ENCODE results near the gene UNC93A. TPM values are rescaled to one million over a fixed set of nuclear protein-coding genes. Genes with fewer than 3 reads are reported as not detected.

The UNC93A gene
- total and polyA plus RNA-seq, 9 donors = 0.39 to 2.8 TPM; not detected in 7

DNA sequence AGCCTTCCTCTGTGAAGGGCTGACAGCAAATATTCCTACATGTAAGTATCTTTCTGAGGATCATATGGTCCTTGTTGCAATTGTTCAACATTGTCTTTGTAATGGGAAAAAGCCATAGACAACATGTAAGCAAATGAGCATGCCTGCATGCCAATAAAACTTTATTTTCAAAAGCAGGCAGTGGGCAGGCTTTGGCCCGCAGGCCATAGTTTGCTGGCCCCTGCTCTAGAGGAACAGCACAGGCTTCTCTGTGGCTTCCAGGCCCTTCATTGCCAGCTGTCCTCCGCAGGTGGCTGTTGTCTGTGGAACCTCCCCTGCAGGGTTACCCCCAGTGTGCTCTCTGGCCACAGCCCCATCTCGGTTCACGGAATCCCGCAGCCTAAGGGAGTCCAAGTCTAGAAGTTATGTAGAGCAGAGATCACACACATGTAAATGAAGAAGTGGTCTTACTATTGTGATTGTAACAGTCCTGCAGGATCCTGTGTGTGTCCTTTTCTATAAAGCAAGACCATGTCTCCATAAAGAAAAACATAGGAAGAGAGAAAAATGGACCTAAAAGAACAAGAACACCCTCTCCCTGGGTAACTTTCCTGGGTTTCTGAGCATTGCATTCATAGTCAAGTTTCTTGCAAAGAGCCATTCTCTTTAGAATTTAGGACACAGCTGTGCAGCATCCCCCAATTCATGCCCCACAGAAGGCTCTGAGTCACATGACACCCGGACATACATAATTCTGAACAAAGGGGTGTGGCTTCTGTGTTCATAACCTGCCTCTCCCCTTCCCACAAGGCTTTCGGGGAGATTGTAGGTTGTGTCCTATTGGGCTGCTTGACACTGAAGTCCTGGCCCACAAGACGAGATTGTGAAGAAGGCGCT, 10.0 kb downstream of the UNC93A start:
- H3K27me3 ChIP-seq (ENCODE audit: control insufficient read depth, insufficient read depth, low read length) = no peaks in the 10 kb centered on the region
- 81% methylated on average over 2 of the region's 9 CpGs for WGBS (ENCODE audit: insufficient coverage)
- no peaks in the 10 kb centered on the region for H3K9me3 ChIP-seq (replicated peaks; ENCODE audit: control insufficient read depth, low read depth, low read length)
- H3K4me1 ChIP-seq (ENCODE audit: control insufficient read depth, insufficient read depth, low read length) = no peaks in the 10 kb centered on the region
- DNase-seq = no peak
- H3K36me3 ChIP-seq (ENCODE audit: control insufficient read depth, insufficient read depth, low read length) = no peaks in the 10 kb centered on the region
- no peak overlapping the region for H3K4me3 ChIP-seq (ENCODE audit: low read length)
- H3K27ac ChIP-seq (ENCODE audit: low read length) = no peak overlapping the region

- H3K4me1 ChIP-seq (ENCODE audit: control insufficient read depth, insufficient read depth, low read length) = no peaks in the 10 kb centered on the region
- no peaks in the 10 kb centered on the region for H3K9me3 ChIP-seq (replicated peaks; ENCODE audit: control insufficient read depth, low read depth, low read length)
- H3K27ac ChIP-seq (ENCODE audit: low read length) = no peak overlapping the region
- H3K4me3 ChIP-seq (ENCODE audit: low read length) = no peak overlapping the region
- no peak for DNase-seq
- H3K27me3 ChIP-seq (ENCODE audit: control insufficient read depth, insufficient read depth, low read length) = no peaks in the 10 kb centered on the region
- no peaks in the 10 kb centered on the region for H3K36me3 ChIP-seq (ENCODE audit: control insufficient read depth, insufficient read depth, low read length)
- WGBS (ENCODE audit: insufficient coverage) = 84% methylated on average over 6 of the region's 9 CpGs
Measured at GRCh38 chr6:167302074-167302473, 11.0 kb downstream of the UNC93A start.

DNA sequence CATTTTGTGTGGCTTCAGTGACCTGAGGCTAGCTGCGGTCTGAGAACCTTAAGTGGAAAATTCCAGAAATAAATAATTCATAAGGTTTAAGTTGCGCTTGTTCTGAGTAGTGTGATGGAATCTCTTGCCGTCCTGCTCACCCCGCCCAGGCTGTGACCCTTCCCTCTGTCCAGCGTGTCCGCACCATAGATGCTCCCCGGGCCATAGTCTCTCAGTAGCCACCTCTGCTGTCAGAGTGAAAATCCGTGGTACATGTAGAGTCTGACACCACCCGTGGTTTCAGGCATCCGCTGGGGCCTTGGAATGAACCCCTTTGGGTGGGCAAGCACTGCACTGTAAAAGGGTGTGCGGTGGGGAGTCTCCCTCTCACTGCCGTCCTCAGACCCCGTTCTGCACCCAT, 11.7 kb downstream of the UNC93A start:
- H3K4me1 ChIP-seq (ENCODE audit: control insufficient read depth, insufficient read depth, low read length) = no peaks in the 10 kb centered on the region
- H3K9me3 ChIP-seq (replicated peaks; ENCODE audit: control insufficient read depth, low read depth, low read length) = no peaks in the 10 kb centered on the region
- H3K36me3 ChIP-seq (ENCODE audit: control insufficient read depth, insufficient read depth, low read length) = no peaks in the 10 kb centered on the region
- H3K4me3 ChIP-seq (ENCODE audit: low read length) = no peak overlapping the region
- DNase-seq = no peak
- H3K27ac ChIP-seq (ENCODE audit: low read length) = no peak overlapping the region
- 74% methylated on average over 6 of the region's 13 CpGs for WGBS (ENCODE audit: insufficient coverage)
- H3K27me3 ChIP-seq (ENCODE audit: control insufficient read depth, insufficient read depth, low read length) = no peaks in the 10 kb centered on the region

DNA sequence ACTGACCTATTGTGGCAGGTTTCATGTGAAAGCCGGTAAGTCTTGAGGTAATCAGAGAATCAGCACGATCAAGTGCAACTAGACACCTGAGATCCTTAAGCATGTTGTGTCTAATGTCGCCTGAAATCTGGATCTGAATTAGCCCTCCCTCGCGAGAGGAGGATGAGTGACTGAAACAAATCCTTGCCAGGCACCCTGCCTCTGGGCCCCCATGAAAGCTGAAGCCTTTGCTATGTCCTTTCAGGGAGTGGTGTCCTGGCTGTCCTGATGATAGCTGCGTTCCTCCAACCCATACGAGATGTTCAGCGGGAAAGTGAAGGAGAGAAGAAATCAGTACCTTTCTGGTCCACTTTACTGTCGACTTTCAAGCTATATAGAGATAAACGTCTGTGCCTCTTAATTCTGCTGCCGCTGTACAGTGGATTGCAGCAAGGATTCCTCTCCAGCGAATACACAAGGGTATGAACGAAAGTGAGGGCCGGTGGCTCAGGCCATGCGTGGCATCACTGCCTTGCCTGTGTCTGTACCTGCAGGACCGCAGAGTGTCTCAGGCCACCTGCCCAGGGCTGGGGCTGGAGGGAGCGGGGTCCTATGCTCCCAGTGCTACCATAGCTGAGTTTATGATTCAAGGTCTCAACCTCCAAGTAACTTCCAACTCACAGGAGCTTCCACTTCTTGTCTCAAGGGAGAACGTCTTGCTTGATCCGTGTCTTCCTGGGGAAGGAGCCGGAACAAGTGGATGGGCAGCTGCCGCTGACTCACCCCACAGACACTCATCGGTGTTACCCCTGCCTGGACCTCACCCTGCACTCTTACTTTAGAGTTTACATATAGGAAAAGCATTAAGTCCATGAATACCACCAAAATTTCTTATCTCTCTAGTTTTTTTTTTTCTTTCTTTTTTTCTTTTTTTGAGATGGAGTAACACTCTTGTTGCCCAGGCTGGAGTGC, 12.8 kb downstream of the UNC93A start:
- Histone ChIP-seq H3K9me3 (replicated peaks; ENCODE audit: control insufficient read depth, low read depth, low read length) (no peaks in the 10 kb centered on the region), H3K27me3 (ENCODE audit: control insufficient read depth, insufficient read depth, low read length) (no peaks in the 10 kb centered on the region), H3K27ac (ENCODE audit: low read length) (no peak overlapping the region), H3K4me1 (ENCODE audit: control insufficient read depth, insufficient read depth, low read length) (no peaks in the 10 kb centered on the region), H3K4me3 (ENCODE audit: low read length) (no peak overlapping the region), H3K36me3 (ENCODE audit: control insufficient read depth, insufficient read depth, low read length) (no peaks in the 10 kb centered on the region)
- DNase-seq = no peak
- WGBS (ENCODE audit: insufficient coverage) = 78% methylated on average over 19 of the region's 22 CpGs

- Histone ChIP-seq H3K4me3 (ENCODE audit: low read length) (no peak overlapping the region), H3K9me3 (replicated peaks; ENCODE audit: control insufficient read depth, low read depth, low read length) (no peaks in the 10 kb centered on the region), H3K36me3 (ENCODE audit: control insufficient read depth, insufficient read depth, low read length) (no peaks in the 10 kb centered on the region), H3K4me1 (ENCODE audit: control insufficient read depth, insufficient read depth, low read length) (no peaks in the 10 kb centered on the region), H3K27me3 (ENCODE audit: control insufficient read depth, insufficient read depth, low read length) (no peaks in the 10 kb centered on the region), H3K27ac (ENCODE audit: low read length) (no peak overlapping the region)
- WGBS (ENCODE audit: insufficient coverage) = 86% methylated on average over 1 of the region's 2 CpGs
- no peak for DNase-seq
Measured at GRCh38 chr6:167304912-167305311, 13.8 kb downstream of the UNC93A start.

- Histone ChIP-seq H3K4me3 (ENCODE audit: low read length) (no peak overlapping the region), H3K27ac (ENCODE audit: low read length) (no peak overlapping the region), H3K4me1 (ENCODE audit: control insufficient read depth, insufficient read depth, low read length) (no peaks in the 10 kb centered on the region), H3K36me3 (ENCODE audit: control insufficient read depth, insufficient read depth, low read length) (no peaks in the 10 kb centered on the region), H3K27me3 (ENCODE audit: control insufficient read depth, insufficient read depth, low read length) (no peaks in the 10 kb centered on the region), H3K9me3 (replicated peaks; ENCODE audit: control insufficient read depth, low read depth, low read length) (no peaks in the 10 kb centered on the region)
- DNase-seq = no peak
- whole genome bisulfite sequencing (ENCODE audit: insufficient coverage) = 89% methylated on average over 14 of the region's 18 CpGs
Measured at GRCh38 chr6:167305796-167306195, 14.7 kb downstream of the UNC93A start.

- Histone ChIP-seq H3K4me1 (ENCODE audit: control insufficient read depth, insufficient read depth, low read length) (no peaks in the 10 kb centered on the region), H3K27me3 (ENCODE audit: control insufficient read depth, insufficient read depth, low read length) (no peaks in the 10 kb centered on the region), H3K27ac (ENCODE audit: low read length) (no peak overlapping the region), H3K36me3 (ENCODE audit: control insufficient read depth, insufficient read depth, low read length) (no peaks in the 10 kb centered on the region), H3K9me3 (replicated peaks; ENCODE audit: control insufficient read depth, low read depth, low read length) (no peaks in the 10 kb centered on the region), H3K4me3 (ENCODE audit: low read length) (no peak overlapping the region)
- 74% methylated on average over 10 of the region's 15 CpGs for WGBS (ENCODE audit: insufficient coverage)
- no peak for DNase-seq
Measured at GRCh38 chr6:167306401-167306998, 15.4 kb downstream of the UNC93A start.

DNA sequence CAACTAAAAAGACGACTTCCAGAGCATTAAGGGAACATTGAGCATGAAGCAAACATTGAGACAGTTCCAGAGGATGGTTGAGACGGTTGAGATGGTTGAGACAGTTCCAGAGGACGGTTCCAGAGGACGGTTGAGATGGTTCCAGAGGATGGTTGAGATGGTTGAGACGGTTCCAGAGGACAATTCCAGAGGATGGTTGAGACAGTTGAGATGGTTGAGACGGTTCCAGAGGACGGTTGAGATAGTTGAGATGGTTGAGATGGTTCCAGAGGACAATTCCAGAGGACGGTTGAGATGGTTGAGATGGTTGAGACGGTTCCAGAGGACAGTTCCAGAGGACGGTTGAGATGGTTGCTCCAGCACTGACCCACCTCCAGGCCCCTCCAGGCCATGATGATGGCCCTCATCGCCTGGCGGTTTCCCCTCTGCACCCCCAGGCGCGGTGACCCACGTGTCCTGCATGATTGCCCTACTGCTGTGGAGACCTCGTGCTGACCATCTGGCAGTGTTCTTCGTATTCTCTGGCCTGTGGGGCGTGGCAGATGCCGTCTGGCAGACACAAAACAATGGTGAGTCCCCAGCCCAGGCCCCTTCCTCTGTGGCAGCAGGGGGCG, 16.3 kb downstream of the UNC93A start:
- Histone ChIP-seq H3K27ac (ENCODE audit: low read length) (no peak overlapping the region), H3K4me3 (ENCODE audit: low read length) (no peak overlapping the region), H3K4me1 (ENCODE audit: control insufficient read depth, insufficient read depth, low read length) (no peaks in the 10 kb centered on the region), H3K27me3 (ENCODE audit: control insufficient read depth, insufficient read depth, low read length) (no peaks in the 10 kb centered on the region), H3K9me3 (replicated peaks; ENCODE audit: control insufficient read depth, low read depth, low read length) (no peaks in the 10 kb centered on the region), H3K36me3 (ENCODE audit: control insufficient read depth, insufficient read depth, low read length) (no peaks in the 10 kb centered on the region)
- DNase-seq = no peak
- WGBS (ENCODE audit: insufficient coverage) = 87% methylated on average over 19 of the region's 20 CpGs

DNA sequence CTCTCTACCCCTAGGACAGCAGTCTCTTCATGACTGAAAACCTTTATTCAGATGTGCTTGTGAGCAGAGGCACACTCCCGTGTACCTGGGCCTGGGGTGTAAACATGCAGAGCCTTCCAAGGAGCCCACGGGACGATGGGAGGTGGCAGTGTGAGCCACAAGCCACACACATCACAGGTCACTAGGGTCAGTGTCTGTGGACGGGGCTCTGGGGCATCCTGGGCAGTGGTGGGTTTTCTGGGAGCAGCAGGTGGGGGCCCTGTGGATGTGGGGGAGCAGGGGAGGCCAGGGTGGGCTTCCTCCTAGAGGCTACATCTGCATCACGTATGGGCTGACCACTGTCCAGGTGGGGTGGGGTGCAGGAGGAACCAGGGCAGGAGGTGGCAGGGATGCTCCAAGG, 17.1 kb downstream of the UNC93A start:
- Histone ChIP-seq H3K36me3 (ENCODE audit: control insufficient read depth, insufficient read depth, low read length) (no peaks in the 10 kb centered on the region), H3K9me3 (replicated peaks; ENCODE audit: control insufficient read depth, low read depth, low read length) (no peaks in the 10 kb centered on the region), H3K4me3 (ENCODE audit: low read length) (no peak overlapping the region), H3K4me1 (ENCODE audit: control insufficient read depth, insufficient read depth, low read length) (no peaks in the 10 kb centered on the region), H3K27ac (ENCODE audit: low read length) (no peak overlapping the region), H3K27me3 (ENCODE audit: control insufficient read depth, insufficient read depth, low read length) (no peaks in the 10 kb centered on the region)
- DNase-seq = no peak
- 90% methylated on average over 3 of the region's 5 CpGs for WGBS (ENCODE audit: insufficient coverage)

Data from muscle of leg (tissue), 11 donors.